HEK293 (cell line): ENCODE data around the gene DDX27.

ENCODE experiments used
- CTCF ChIA-PET: fragments of 350-600 bp; formaldehyde crosslinking; extraction: SDS; loops from one replicate; lab custom pipeline; 2021; ENCODE audit warnings: antibody characterized with exemption; lab: Yijun Ruan, JAX
- POLR2A ChIA-PET: fragments of 300-600 bp; formaldehyde crosslinking; extraction: SDS; loops from one replicate; lab custom pipeline; 2020; ENCODE audit warnings: antibody characterized with exemption, inconsistent platforms; lab: Yijun Ruan, JAX
- H3K27ac ChIP-seq: fragments of 200-500 bp; sonication (Bioruptor generic); 2 replicates; pipeline ENCODE4 v1.5.1; 2014; ENCODE audit warnings: low read depth, low read length, control low read depth, inconsistent platforms; ENCODE audit errors: extremely low read depth
- H3K36me3 ChIP-seq, 2 experiments: fragments of 200-500 bp in 1 of 2; sonication (Bioruptor generic) in 1 of 2; 1 replicate in 1 of 2; 2 replicates in 1 of 2; pipeline ENCODE4 v1.5.1; 2014 to 2017; ENCODE audit warnings: inconsistent platforms in 2 of 2, low read length in 2 of 2; ENCODE audit not compliant: control insufficient read depth in 2 of 2, insufficient read depth in 1 of 2
- H3K4me1 ChIP-seq: fragments of 200-500 bp; sonication (Bioruptor generic); 2 replicates; pipeline ENCODE4 v1.5.1; 2014; ENCODE audit warnings: mild to moderate bottlenecking, low read length, inconsistent platforms; ENCODE audit not compliant: control insufficient read depth, insufficient read depth
- H3K4me3 ChIP-seq: 2 replicates; pipeline ENCODE4 v1.5.1; 2011; ENCODE audit warnings: low read depth, mild to moderate bottlenecking, control low read depth, low read length, moderate library complexity
- H3K9me3 ChIP-seq: fragments of 200-500 bp; sonication (Bioruptor generic); 2 replicates; pipeline ENCODE4 v1.5.1; 2014; ENCODE audit warnings: low read depth, low read length, inconsistent platforms; ENCODE audit not compliant: control insufficient read depth, insufficient read depth
- BCL11A ChIP-seq: fragments of 450-650 bp; formaldehyde crosslinking; IDR thresholded peaks from 2 replicates; pipeline ENCODE4 v1.5.1; 2016; ENCODE audit warnings: low read depth, missing biosample characterization, missing genetic modification characterization
- KLF16 ChIP-seq: fragments of 450-650 bp; formaldehyde crosslinking; IDR thresholded peaks from 2 replicates; pipeline ENCODE4 v1.5.1; 2017; ENCODE audit warnings: missing biosample characterization, missing genetic modification characterization
- KLF9 ChIP-seq: fragments of 450-650 bp; formaldehyde crosslinking; IDR thresholded peaks from 2 replicates; pipeline ENCODE4 v1.5.1; 2016; ENCODE audit warnings: missing biosample characterization, missing genetic modification characterization, low read depth
- TCF7L2 ChIP-seq: IDR thresholded peaks from 2 replicates; pipeline ENCODE4 v1.6.1; 2011; ENCODE audit warnings: low read depth, mild to moderate bottlenecking, inconsistent platforms, low read length, moderate library complexity, borderline replicate concordance
- WT1 ChIP-seq: fragments of 450-650 bp; formaldehyde crosslinking; IDR thresholded peaks from 2 replicates; pipeline ENCODE4 v1.5.1; 2016; ENCODE audit warnings: missing biosample characterization, missing genetic modification characterization
- YY1 ChIP-seq: fragments of 450-650 bp; formaldehyde crosslinking; IDR thresholded peaks from 2 replicates; pipeline ENCODE4 v1.5.1; 2018; ENCODE audit warnings: missing biosample characterization, missing genetic modification characterization
- ZFP37 ChIP-seq: fragments of 450-650 bp; formaldehyde crosslinking; IDR thresholded peaks from 2 replicates; pipeline ENCODE4 v1.5.1; 2016; ENCODE audit warnings: missing biosample characterization, missing genetic modification characterization
- ZIC2 ChIP-seq: fragments of 450-650 bp; formaldehyde crosslinking; IDR thresholded peaks from 2 replicates; pipeline ENCODE4 v1.5.1; 2016; ENCODE audit warnings: missing biosample characterization, missing genetic modification characterization
- ZNF138 ChIP-seq: fragments of 450-650 bp; formaldehyde crosslinking; IDR thresholded peaks from 2 replicates; pipeline ENCODE4 v1.5.1; 2016; ENCODE audit warnings: missing biosample characterization, missing genetic modification characterization, borderline replicate concordance
- ZNF157 ChIP-seq: fragments of 450-650 bp; formaldehyde crosslinking; IDR thresholded peaks from 2 replicates; pipeline ENCODE4 v1.5.1; 2016; ENCODE audit warnings: missing biosample characterization, missing genetic modification characterization
- ZNF16 ChIP-seq: fragments of 450-650 bp; formaldehyde crosslinking; IDR thresholded peaks from 2 replicates; pipeline ENCODE4 v1.5.1; 2016; ENCODE audit warnings: low read depth, missing biosample characterization, missing genetic modification characterization
- ZNF37A ChIP-seq: fragments of 450-650 bp; IDR thresholded peaks from 2 replicates; pipeline ENCODE4 v1.5.1; 2018; ENCODE audit warnings: missing biosample characterization, missing genetic modification characterization
- ZNF394 ChIP-seq: fragments of 450-650 bp; formaldehyde crosslinking; IDR thresholded peaks from 2 replicates; pipeline ENCODE4 v1.5.1; 2016; ENCODE audit warnings: missing biosample characterization, missing genetic modification characterization, mild to moderate bottlenecking, moderate library complexity, borderline replicate concordance
- ZNF416 ChIP-seq: fragments of 450-650 bp; formaldehyde crosslinking; IDR thresholded peaks from 2 replicates; pipeline ENCODE4 v1.5.1; 2016; ENCODE audit warnings: missing biosample characterization, missing genetic modification characterization
- ZNF529 ChIP-seq: fragments of 450-650 bp; formaldehyde crosslinking; IDR thresholded peaks from 2 replicates; pipeline ENCODE4 v1.5.1; 2017; ENCODE audit warnings: missing genetic modification characterization, missing biosample characterization; ENCODE audit not compliant: insufficient replicate concordance
- ZNF530 ChIP-seq: fragments of 450-650 bp; formaldehyde crosslinking; IDR thresholded peaks from 2 replicates; pipeline ENCODE4 v1.5.1; 2016; ENCODE audit warnings: low read depth, missing biosample characterization, missing genetic modification characterization
- ZNF624 ChIP-seq: fragments of 450-650 bp; formaldehyde crosslinking; IDR thresholded peaks from 2 replicates; pipeline ENCODE4 v1.5.1; 2017; ENCODE audit warnings: missing biosample characterization, missing genetic modification characterization
- ZSCAN16 ChIP-seq: fragments of 450-650 bp; formaldehyde crosslinking; IDR thresholded peaks from 2 replicates; pipeline ENCODE4 v1.5.1; 2016; ENCODE audit warnings: missing biosample characterization, missing genetic modification characterization
- ZSCAN23 ChIP-seq: fragments of 450-650 bp; formaldehyde crosslinking; IDR thresholded peaks from 2 replicates; pipeline ENCODE4 v1.5.1; 2016; ENCODE audit warnings: missing biosample characterization, missing genetic modification characterization
- TF ChIP-seq, protein P1 (sequence below): fragments of 450-650 bp; formaldehyde crosslinking; IDR thresholded peaks from 2 replicates; pipeline ENCODE4 v1.5.1; 2016; ENCODE audit warnings: missing biosample characterization, missing genetic modification characterization, borderline replicate concordance

The DDX27 gene

GRCh38 chr20:49292010-49292409 lies 72.8 kb downstream of the DDX27 start:
- Histone ChIP-seq H3K36me3 (peaks cover 14 to 63% of the 10 kb centered on the region in 2 experiments; a peak in 2 of 3 replicates), H3K27ac (no peak overlapping the region), H3K9me3 (no peaks in the 10 kb centered on the region), H3K4me1 (no peaks in the 10 kb centered on the region), H3K4me3 (no peak overlapping the region)
- TF ChIP-seq ZNF416: no peak
- TF ChIP-seq, protein P1, sequence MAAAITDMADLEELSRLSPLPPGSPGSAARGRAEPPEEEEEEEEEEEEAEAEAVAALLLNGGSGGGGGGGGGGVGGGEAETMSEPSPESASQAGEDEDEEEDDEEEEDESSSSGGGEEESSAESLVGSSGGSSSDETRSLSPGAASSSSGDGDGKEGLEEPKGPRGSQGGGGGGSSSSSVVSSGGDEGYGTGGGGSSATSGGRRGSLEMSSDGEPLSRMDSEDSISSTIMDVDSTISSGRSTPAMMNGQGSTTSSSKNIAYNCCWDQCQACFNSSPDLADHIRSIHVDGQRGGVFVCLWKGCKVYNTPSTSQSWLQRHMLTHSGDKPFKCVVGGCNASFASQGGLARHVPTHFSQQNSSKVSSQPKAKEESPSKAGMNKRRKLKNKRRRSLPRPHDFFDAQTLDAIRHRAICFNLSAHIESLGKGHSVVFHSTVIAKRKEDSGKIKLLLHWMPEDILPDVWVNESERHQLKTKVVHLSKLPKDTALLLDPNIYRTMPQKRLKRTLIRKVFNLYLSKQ (tag by site-specific recombination): no peak
- no peak for TF ChIP-seq ZFP37 (tag by site-specific recombination)
- no peak for TF ChIP-seq ZNF37A (tag by site-specific recombination)
- TF ChIP-seq TCF7L2: no peak
- ChIA-PET POLR2A (interaction anchor here (1.8 to 2.7 kb wide), 2 partner anchors 10 to 14 kb away, joined by 5 to 9 read pairs; partner anchors contain the start of gene ZNFX1), CTCF (no interaction called here)

DNA sequence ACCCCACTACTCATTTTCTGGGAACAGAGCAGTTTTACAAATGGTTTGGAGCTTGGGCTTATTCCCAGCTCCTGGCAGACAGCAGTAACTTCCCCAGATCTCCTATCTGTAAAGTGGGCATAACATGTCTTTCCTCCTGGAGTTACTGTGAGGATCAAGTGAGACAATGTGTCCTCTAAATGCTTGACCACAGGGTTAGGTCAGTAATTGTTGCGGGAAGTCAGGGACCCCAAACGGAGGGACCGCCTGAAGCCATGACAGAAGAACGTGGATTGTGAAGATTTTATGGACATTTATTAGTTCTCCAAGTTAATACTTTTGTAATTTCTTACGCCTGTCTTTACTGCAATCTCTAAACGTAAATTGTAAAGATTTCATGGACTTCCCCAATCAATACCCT lies 73.9 kb downstream of the DDX27 start:
- Histone ChIP-seq H3K36me3 (peaks cover 14 to 54% of the 10 kb centered on the region in 2 experiments; a peak in 2 of 3 replicates), H3K4me3 (no peak overlapping the region), H3K9me3 (no peaks in the 10 kb centered on the region), H3K4me1 (no peaks in the 10 kb centered on the region), H3K27ac (no peak overlapping the region)
- POLR2A ChIA-PET: interaction anchor here (1.8 to 2.7 kb wide), 2 partner anchors 11 to 15 kb away, joined by 5 to 9 read pairs; partner anchors contain the start of gene ZNFX1
- TF ChIP-seq WT1 (tag by site-specific recombination) (no peak), ZNF16 (tag by site-specific recombination) (no peak), ZNF138 (tag by site-specific recombination) (no peak), YY1 (tag by site-specific recombination) (no peak), BCL11A (tag by site-specific recombination) (no peak), KLF9 (tag by site-specific recombination) (no peak), ZNF530 (tag by site-specific recombination) (no peak), ZNF157 (tag by site-specific recombination) (no peak), KLF16 (tag by site-specific recombination) (no peak), ZNF394 (no peak), ZNF624 (no peak), ZNF529 (no peak), ZIC2 (tag by site-specific recombination) (no peak), ZSCAN23 (tag by site-specific recombination) (no peak), ZSCAN16 (tag by site-specific recombination) (no peak)
- CTCF ChIA-PET: interaction anchor here (1.2 kb wide), 1 partner anchor 23 kb away, joined by 3 read pairs; no protein-coding TSS in a partner anchor
